Ascending aorta (tissue), 2 donors: ENCODE measurements around the gene ISCA2. TPM values are rescaled to one million over a fixed set of nuclear protein-coding genes. Genes with fewer than 3 reads are reported as not detected.

Experiments
- DNase-seq, 2 donors: peaks; one replicate each; pipeline ENCODE4 v3.0.0-alpha.2; 2019; ENCODE audit warnings: low spot score in 2 of 2
- H3K27ac ChIP-seq, 2 donors: fragments of 200-600 bp; sonication (generic); one replicate each; pipeline ENCODE4 v1.5.1; 2016 to 2017; ENCODE audit warnings: mild to moderate bottlenecking in 1 of 2
- H3K27me3 ChIP-seq: fragments of 200-600 bp; sonication (generic); one replicate; pipeline ENCODE4 v1.5.1; 2017
- H3K36me3 ChIP-seq, 2 donors: fragments of 200-600 bp; sonication (generic); one replicate each; pipeline ENCODE4 v1.5.1; 2016
- H3K4me1 ChIP-seq, 2 donors: fragments of 200-600 bp; sonication (generic); one replicate each; pipeline ENCODE4 v1.5.1; 2016 to 2017; ENCODE audit warnings: mild to moderate bottlenecking in 1 of 2
- H3K4me3 ChIP-seq, 2 donors: fragments of 200-600 bp; sonication (generic); one replicate each; pipeline ENCODE4 v1.5.1; 2016 to 2017; ENCODE audit warnings: mild to moderate bottlenecking in 1 of 2
- H3K9me3 ChIP-seq, 2 donors: fragments of 200-600 bp; sonication (generic); one replicate each; pipeline ENCODE4 v1.5.1; 2016
- CTCF ChIP-seq, 3 experiments: fragments of 200-600 bp in 2 of 3; fragments of 450-650 bp in 1 of 3; sonication (generic) in 2 of 3; IDR thresholded peaks; one replicate each; pipeline ENCODE4 v1.5.1; 2016 to 2019; ENCODE audit warnings: antibody characterized with exemption in 3 of 3, mild to moderate bottlenecking in 1 of 3, moderate library complexity in 1 of 3
- intact Hi-C: fragments of 100-400 bp; cut with DNase I; formaldehyde crosslinking; loops from one replicate; pipeline ENCODE4 v1.15.1; 2023
- total RNA-seq: library from RNA; depleted of rRNA; stranded (reverse); fragments of >200 nt; gene quantifications from one replicate; pipeline ENCODE4 v1.1.0, GENCODE V29; 2016

ISCA2 gene
- total RNA-seq, 1 donor from 2014 or later = 10.0 TPM

- DNase-seq = peak in 1 of 2 donors; percentile 61
- no peaks in the 10 kb centered on the region for H3K27me3 ChIP-seq
- no peaks in the 10 kb centered on the region for H3K4me1 ChIP-seq
- TF ChIP-seq CTCF (IDR thresholded peaks at IDR 0.05) = no peak
- no peak overlapping the region for H3K4me3 ChIP-seq
- no peaks in the 10 kb centered on the region for H3K9me3 ChIP-seq
- H3K36me3 ChIP-seq = peaks cover 96 to 100% of the 10 kb centered on the region in 2 donors
- intact Hi-C loops = no loop called here
- peak overlapping the region in 1 of 2 donors; percentile 51 for H3K27ac ChIP-seq
These were observed 11.5 kb downstream of the ISCA2 start for GRCh38 chr14:74504874-74505720.

GRCh38 chr14:74505831-74506230 lies 12.3 kb downstream of the ISCA2 start:
- TF ChIP-seq CTCF (IDR thresholded peaks at IDR 0.05) = no peak
- peak in 1 of 2 donors; percentile 59 for DNase-seq
- H3K27ac ChIP-seq = peak overlapping the region in 1 of 2 donors; percentile 51
- peaks cover 0 to 5% of the 10 kb centered on the region in 2 donors for H3K4me1 ChIP-seq
- no peak overlapping the region for H3K4me3 ChIP-seq
- peaks cover 94 to 95% of the 10 kb centered on the region in 2 donors for H3K36me3 ChIP-seq
- no peaks in the 10 kb centered on the region for H3K9me3 ChIP-seq
- H3K27me3 ChIP-seq = no peaks in the 10 kb centered on the region
- intact Hi-C loops = no loop called here

GRCh38 chr14:74506411-74506851 lies 12.9 kb downstream of the ISCA2 start:
- no peak for TF ChIP-seq CTCF (IDR thresholded peaks at IDR 0.05)
- DNase-seq = no peak
- Histone ChIP-seq H3K4me1 (peaks cover 0 to 11% of the 10 kb centered on the region in 2 donors), H3K4me3 (no peak overlapping the region), H3K27me3 (no peaks in the 10 kb centered on the region), H3K36me3 (peaks cover 88 to 91% of the 10 kb centered on the region in 2 donors), H3K27ac (peak overlapping the region; percentile 16 to 78), H3K9me3 (no peaks in the 10 kb centered on the region)
- intact Hi-C loops = no loop called here

GRCh38 chr14:74507085-74507484 lies 13.5 kb downstream of the ISCA2 start:
- TF ChIP-seq CTCF (IDR thresholded peaks at IDR 0.05) = no peak
- Histone ChIP-seq H3K36me3 (peaks cover 81 to 84% of the 10 kb centered on the region in 2 donors), H3K27ac (peak overlapping the region in 1 of 2 donors; percentile 78), H3K27me3 (no peaks in the 10 kb centered on the region), H3K4me3 (no peak overlapping the region), H3K9me3 (no peaks in the 10 kb centered on the region), H3K4me1 (peaks cover 0 to 18% of the 10 kb centered on the region in 2 donors)
- intact Hi-C loops = no loop called here
- DNase-seq = no peak

GRCh38 chr14:74507840-74508239 lies 14.3 kb downstream of the ISCA2 start:
- Histone ChIP-seq H3K27ac (peak overlapping the region; percentile 78 to 82), H3K36me3 (peaks cover 74 to 78% of the 10 kb centered on the region in 2 donors), H3K27me3 (no peaks in the 10 kb centered on the region)

More at GRCh38 chr14:74507840-74508239, 14.3 kb downstream of the ISCA2 start:
- Histone ChIP-seq H3K9me3 (no peaks in the 10 kb centered on the region), H3K4me3 (no peak overlapping the region), H3K4me1 (peaks cover 5 to 25% of the 10 kb centered on the region in 2 donors)
- intact Hi-C loops = no loop called here
- no peak for DNase-seq
- no peak for TF ChIP-seq CTCF (IDR thresholded peaks at IDR 0.05)
